Tibial nerve (tissue), 3 donors: ENCODE results near the gene ANKRD40.

Experiments used
- CTCF ChIP-seq, 5 experiments: fragments of 200-600 bp in 3 of 5; fragments of 450-650 bp in 2 of 5; sonication (generic) in 3 of 5; IDR thresholded peaks; one replicate each; pipeline ENCODE4 v1.5.1; 2016 to 2019; ENCODE audit warnings: antibody characterized with exemption in 5 of 5, mild to moderate bottlenecking in 3 of 5, moderate library complexity in 2 of 5
- POLR2A ChIP-seq, 2 donors: fragments of 450-650 bp; IDR thresholded peaks; one replicate each; pipeline ENCODE4 v1.6.1; 2017; ENCODE audit warnings: antibody characterized with exemption in 2 of 2, mild to moderate bottlenecking in 2 of 2, moderate library complexity in 2 of 2

DNA sequence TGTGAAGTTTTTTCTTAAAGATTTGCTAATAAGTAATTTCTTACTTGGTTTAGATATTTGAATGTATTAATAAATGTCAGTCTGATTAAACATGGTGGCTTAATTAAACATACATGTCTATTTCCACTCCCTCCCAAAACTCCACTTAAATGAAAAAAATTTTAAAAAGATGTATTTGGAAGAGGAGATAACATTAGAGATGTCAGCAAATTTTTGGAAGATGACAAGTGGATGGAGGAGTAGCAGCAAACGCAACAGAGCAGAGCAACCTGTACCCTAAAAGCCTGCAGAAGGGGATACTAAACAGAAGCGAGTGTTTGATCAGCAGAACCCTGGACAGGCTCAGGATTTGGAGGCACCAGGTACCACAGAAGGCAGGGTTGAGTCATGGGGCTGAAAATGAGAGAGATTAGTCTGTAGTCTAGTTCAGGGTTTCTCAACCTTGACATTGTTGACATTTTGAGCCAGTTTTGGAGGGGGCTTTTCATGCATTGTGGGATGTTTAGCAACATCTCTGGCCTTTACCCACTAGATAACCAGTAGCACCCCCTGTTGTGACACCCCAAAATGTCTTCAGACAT lies 29.5 kb upstream of the ANKRD40 start:
- TF ChIP-seq POLR2A (IDR thresholded peaks at IDR 0.05) (no peak), CTCF (IDR thresholded peaks at IDR 0.05) (no peak)
